Brain microvascular endothelial cell (primary cell): ENCODE measurements around the gene C1orf146.
"Not testable (repeated sequence)": the region's sequence is repeated elsewhere in the genome, so short reads cannot be mapped to it uniquely, and the experiment has no call there.

Experiments used
- DNase-seq: peaks from one replicate; pipeline ENCODE4 v3.0.0-alpha.2; 2020
- H3K27ac ChIP-seq: fragments of 250-450 bp; sonication (Bioruptor Pico); 2 replicates; pipeline ENCODE4 v1.5.1; 2020; ENCODE audit warnings: mild to moderate bottlenecking, moderate library complexity
- H3K27me3 ChIP-seq: fragments of 250-450 bp; sonication (Bioruptor Pico); replicated peaks from 2 replicates; pipeline ENCODE4 v1.5.1; 2020; ENCODE audit warnings: mild to moderate bottlenecking
- H3K36me3 ChIP-seq: fragments of 250-450 bp; sonication (Bioruptor Pico); replicated peaks from 2 replicates; pipeline ENCODE4 v1.5.1; 2020; ENCODE audit warnings: mild to moderate bottlenecking
- H3K4me3 ChIP-seq: 2 replicates; pipeline ENCODE4 v1.5.1; 2011; ENCODE audit warnings: low read depth, mild to moderate bottlenecking, control low read depth, low read length, moderate library complexity
- in situ Hi-C: cut with HindIII; loops from 2 replicates; pipeline ENCODE4 v1.10.0; 2017; ENCODE audit warnings: low sequenced_read_pairs, low pct_ligation_motif_present
- TF ChIP-seq, protein P1 (sequence below): IDR thresholded peaks from 2 replicates; pipeline ENCODE4 v1.5.1; 2011; ENCODE audit warnings: low read depth, mild to moderate bottlenecking, moderate library complexity, low read length, control low read depth, inconsistent platforms; ENCODE audit errors: missing control alignments

C1orf146 gene

DNA sequence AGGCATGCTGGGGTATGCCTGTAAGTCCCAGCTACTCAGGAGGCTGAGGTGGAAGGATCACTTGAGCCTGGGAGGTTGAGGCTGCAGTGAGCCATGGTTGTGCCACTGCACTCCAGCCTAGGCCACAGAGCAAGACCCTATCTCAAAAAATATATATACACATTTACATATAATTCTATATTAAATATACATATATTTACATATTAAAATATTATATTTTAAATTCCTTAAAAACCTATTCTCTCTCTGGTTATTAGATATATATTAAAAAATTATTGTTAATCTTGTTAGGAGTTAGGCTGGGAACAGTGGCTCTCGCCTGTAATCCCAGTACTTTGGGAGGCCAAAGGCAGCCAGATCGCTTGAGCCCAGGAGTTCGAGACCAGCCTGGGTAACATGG is 58.4 kb downstream of the C1orf146 start:
- no peak overlapping the region for H3K4me3 ChIP-seq
- in situ Hi-C loops, result no loop called here
- no peak for DNase-seq
- no peak overlapping the region for H3K27ac ChIP-seq
- TF ChIP-seq, protein P1, sequence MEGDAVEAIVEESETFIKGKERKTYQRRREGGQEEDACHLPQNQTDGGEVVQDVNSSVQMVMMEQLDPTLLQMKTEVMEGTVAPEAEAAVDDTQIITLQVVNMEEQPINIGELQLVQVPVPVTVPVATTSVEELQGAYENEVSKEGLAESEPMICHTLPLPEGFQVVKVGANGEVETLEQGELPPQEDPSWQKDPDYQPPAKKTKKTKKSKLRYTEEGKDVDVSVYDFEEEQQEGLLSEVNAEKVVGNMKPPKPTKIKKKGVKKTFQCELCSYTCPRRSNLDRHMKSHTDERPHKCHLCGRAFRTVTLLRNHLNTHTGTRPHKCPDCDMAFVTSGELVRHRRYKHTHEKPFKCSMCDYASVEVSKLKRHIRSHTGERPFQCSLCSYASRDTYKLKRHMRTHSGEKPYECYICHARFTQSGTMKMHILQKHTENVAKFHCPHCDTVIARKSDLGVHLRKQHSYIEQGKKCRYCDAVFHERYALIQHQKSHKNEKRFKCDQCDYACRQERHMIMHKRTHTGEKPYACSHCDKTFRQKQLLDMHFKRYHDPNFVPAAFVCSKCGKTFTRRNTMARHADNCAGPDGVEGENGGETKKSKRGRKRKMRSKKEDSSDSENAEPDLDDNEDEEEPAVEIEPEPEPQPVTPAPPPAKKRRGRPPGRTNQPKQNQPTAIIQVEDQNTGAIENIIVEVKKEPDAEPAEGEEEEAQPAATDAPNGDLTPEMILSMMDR, result no peak
- no peaks in the 10 kb centered on the region for H3K27me3 ChIP-seq
- H3K36me3 ChIP-seq, result no peaks in the 10 kb centered on the region

DNA sequence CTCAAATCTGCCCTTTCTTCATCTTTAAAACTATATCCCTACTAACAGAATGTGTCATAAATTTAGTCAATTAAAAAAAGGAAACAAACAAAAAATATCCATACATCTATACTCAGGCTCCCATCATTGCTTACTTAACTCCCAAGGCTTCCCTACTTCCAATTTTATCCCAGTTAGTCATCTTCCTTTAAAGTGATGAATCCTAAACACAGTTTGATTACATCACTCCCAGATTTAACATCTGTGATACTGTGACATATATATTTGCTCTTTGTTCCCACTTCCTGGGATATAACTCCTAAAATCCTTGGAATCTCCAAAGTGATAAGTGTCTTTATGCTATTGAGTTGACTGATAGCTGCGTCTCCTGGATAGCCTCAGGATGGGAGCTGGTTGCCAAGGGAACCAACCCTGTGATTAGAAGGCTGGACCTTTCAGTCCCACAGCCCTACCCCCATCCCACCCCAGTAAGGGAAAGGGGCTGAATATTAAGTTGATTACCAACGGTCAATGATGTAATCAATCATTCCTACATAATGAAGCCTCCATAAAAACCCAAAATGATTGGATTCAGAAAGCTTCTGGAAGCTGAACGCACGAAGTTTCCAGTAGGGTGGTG is 59.5 kb downstream of the C1orf146 start:
- no peaks in the 10 kb centered on the region for H3K36me3 ChIP-seq
- TF ChIP-seq, protein P1, result no peak
- H3K4me3 ChIP-seq, result no peak overlapping the region
- in situ Hi-C loops, result no loop called here
- no peaks in the 10 kb centered on the region for H3K27me3 ChIP-seq
- H3K27ac ChIP-seq, result peak overlapping the region; percentile 38
- no peak for DNase-seq

DNA sequence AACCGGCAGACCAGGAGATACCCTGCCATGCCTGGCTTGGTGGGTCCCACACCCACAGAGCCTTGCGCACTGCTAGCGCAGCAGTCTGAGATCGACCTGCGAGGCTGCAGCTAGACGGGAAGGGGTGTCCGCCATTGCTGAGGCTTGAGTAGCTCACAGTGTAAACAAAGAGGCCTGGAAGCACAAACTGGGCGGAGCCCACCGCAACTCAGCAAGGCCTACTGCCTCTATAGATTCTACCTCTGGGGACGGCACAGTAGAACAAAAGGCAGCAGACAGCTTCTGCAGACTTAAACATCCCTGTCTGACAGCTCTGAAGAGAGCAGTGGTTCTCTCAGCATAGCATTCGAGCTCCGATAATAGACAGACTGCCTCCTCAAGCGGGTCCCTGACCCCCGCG is 62.1 kb downstream of the C1orf146 start:
- H3K27ac ChIP-seq, DNase-seq, H3K4me3 ChIP-seq, H3K36me3 ChIP-seq, in situ Hi-C loops, H3K27me3 ChIP-seq: not testable (repeated sequence)

DNA sequence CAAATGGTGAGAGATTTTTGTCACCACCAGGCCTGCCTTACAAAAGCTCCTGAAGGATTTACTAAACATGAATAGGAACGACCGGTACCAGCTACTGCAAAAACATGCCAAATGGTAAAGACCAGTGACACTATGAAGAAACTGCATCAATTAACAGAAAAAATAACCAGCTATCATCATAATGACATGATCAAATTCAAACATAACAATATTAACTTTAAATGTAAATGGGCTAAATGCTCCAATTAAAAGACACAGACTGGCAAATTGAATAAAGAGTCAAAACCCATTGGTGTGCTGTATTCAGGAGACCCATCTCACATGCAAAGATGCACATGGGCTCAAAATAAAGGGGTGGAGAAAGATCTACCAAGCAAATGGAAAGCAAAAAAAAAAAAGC is 63.7 kb downstream of the C1orf146 start:
- H3K36me3 ChIP-seq, in situ Hi-C loops, H3K27me3 ChIP-seq, H3K4me3 ChIP-seq, H3K27ac ChIP-seq, DNase-seq: not testable (repeated sequence)

DNA sequence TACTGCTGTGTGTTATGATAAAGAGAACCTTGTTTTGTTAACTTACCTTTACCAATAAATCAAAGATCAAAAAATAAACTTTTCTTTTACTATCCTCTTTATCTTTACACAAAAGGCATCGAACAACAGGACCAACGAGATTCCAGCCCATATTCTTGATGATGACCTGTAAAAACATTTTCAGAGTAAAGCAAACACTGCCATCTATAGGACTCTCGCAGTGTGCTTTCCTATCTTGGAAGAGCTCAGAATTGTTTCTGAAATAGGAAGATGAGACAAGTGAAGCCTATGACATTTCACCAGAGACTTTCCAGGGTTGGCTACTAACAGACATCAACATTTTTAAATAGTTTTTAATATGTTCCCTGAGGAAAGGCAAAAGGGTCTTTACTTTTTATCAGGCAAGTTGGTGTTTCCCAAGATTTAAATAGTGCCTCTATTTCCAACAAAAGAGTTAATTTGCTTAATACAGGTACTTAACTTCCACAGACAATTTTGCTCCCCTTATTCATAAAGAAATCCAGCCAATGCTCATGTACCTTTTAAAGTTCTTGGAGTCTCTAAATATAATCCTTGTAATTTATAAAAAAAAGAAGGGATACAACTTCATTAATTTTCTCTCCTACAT is 73.8 kb downstream of the C1orf146 start:
- in situ Hi-C loops, result loop anchor here (10.0 kb wide), 1 partner anchor 297 kb away; no protein-coding TSS in a partner anchor
- H3K27me3 ChIP-seq, result no peaks in the 10 kb centered on the region
- H3K27ac ChIP-seq, result no peak overlapping the region
- peak; percentile 53 for DNase-seq
- H3K4me3 ChIP-seq, result no peak overlapping the region
- TF ChIP-seq, protein P1, result peak; percentile 72
- H3K36me3 ChIP-seq, result peaks cover 2% of the 10 kb centered on the region
